Measurements from ENCODE around the gene LCOR. TPM values are rescaled to one million over a fixed set of nuclear protein-coding genes. Genes with fewer than 3 reads are reported as not detected.
"Not testable (repeated sequence)": the region's sequence is repeated elsewhere in the genome, so short reads cannot be mapped to it uniquely, and the experiment has no call there.

The LCOR gene
- polyA plus RNA-seq (ENCODE audit: insufficient read length) = 16.2 TPM

- DNase-seq = peak; percentile 94
Observed at GRCh38 chr10:96831867-96832720, at the start of gene LCOR. TSS of gene LCOR (plus strand) at chr10:96832298. CDS start at chr10:96949058, 116,760 bp downstream.

DNA sequence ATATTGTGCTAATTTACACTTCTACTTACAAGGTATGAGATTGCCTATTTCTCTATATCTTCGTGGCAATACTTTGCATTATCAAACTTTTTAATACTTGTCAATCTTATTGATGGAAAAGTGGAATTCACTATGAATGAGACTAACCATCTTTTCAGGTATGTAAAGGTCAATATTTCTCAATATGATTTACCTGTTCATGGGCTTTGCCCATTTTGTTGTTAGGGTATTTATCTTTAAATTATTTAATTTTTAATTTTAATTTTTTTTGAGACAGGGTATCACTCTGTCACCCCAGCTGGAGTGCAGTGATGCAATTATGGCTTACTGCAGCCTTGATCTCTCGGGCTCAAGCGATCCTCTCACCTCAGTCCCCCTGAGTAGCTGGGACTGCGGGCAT, 47.8 kb upstream of the LCOR start:
- DNase-seq = no peak

DNA sequence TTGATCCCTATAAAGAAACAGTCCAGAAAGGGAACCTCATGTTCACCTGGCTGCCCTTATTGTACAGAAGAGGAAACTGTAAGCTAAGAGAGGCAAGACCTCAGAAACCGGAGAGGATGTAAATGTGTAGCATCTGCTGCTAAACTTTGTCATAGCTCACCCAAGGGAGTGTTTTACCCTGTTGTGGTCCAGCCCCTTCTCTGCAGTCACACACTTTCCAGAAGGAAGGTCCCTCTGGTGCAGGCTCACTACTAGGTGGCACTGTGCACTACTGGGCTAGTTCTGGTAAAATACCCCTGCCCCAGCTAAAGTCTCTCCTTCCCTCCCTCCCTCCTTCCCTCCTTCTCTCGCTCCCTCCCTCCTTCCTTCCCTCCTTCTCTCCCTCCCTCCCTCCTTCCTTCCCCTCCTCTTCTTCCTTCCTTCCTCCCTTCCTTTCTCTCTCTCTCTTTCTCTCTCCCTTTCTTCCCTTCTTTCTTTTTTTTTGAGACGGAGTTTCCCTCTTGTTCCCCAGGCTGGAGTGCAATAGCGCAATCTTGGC, 42.5 kb upstream of the LCOR start:
- DNase-seq = peak; percentile 9

DNA sequence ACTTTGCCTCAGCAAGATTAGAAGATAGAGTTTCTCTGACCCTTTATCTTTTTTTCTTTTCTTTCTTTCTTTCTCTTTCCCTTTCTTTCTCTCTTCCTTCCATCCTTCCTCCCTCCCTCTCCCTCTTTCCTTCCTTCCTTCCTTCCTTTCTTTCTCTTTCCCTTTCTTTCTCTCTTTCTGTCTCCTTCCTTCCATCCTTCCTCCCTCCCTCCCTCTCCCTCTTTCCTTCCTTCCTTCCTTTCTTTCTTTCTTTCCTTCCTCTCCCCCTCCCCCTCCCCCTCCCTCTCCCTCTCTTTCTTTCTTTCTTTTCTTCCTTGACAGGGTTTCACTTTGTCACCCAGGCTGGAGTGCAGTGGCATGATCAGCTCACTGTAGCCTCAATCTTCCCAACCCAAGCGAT, 40.2 kb upstream of the LCOR start:
- DNase-seq = no peak

DNA sequence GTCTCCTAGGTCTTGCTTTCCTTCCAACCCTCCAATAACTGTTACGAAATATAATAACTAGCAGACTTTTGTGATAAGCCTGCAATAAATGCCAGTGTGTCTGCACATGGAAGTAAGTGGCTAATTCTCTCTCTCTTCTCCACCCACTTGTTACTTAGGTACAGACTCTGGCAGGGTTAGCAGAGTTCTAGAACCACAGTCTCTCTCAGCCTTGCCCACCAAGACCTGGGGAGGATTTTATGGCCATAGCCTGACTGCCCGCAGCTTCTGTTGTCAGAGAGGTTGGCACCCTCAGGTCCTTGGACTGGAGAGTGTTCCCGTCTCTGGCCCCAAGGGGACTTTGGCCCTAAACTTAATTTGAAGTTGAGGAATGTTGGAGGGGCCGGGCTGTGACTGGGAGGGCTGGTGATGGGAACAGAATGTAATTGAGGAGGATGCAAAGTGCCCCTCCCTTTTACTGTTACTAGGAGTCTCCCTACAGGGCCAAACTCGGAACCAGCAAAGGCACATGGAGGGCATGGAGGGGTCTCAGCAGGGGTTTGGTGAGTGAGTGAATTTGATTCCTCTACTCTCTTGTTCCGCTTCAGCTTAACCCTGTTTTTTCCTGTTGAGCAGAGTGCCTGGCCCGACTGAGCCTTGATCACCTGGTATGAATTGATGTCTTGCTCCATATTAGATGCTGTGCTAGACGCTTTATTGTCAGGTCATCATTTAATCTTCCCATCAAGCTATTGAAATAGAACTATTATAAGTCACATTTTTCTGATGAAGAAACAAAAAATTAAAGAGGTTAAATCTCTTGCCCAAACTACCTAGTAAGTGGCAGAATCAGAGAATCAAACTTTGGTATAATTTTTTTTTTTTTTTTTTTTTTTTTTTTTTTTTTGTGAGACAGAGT, 37.0 kb upstream of the LCOR start:
- no peak for DNase-seq

- no peak for DNase-seq
Observed at GRCh38 chr10:96797485-96797884, 34.6 kb upstream of the LCOR start.

DNA sequence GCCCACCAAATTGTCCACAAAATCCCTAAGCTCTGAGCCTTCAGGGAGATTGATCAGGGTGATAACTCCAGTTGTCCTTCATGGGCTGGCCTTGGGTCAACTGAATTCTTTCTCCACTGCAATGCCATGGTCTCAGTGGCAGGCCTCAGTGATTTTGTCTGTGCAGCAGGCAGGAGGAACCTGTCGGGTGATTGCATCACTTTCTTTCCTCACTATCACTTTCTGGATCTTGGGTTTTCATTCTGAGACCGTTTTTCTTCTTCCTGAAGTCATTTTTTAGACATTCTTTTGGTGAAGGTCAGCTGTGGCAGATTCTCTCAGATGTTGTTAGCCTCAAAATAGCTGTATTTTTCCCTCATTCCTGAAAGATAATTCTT, 28.8 kb upstream of the LCOR start:
- no peak for DNase-seq

- no peak for DNase-seq
Observed at GRCh38 chr10:96814264-96814663, 17.8 kb upstream of the LCOR start.

- DNase-seq = not testable (repeated sequence)
Observed at GRCh38 chr10:96818971-96819370, 13.1 kb upstream of the LCOR start.

DNA sequence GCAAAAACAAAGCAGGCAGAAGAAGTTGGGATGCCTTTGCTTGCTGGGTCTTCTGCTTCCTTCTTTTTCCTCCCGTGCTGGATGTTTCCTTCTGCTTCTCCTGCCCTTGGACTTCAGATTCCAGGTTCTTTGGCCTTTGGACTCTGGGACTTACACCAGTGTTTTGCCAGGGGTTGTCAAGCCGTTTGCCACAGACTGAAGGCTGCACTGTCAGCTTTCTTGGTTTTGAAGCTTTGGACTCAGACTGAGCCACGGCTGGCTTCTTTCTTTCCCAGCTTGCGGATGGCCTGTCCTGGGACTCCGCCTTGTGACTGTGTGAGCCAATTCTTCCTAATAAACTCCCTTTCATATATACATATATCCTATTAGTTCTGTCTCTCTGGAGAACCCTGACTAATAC, 11.3 kb upstream of the LCOR start:
- DNase-seq = no peak

- no peak for DNase-seq
Observed at GRCh38 chr10:96826438-96826837, 5.7 kb upstream of the LCOR start.

DNA sequence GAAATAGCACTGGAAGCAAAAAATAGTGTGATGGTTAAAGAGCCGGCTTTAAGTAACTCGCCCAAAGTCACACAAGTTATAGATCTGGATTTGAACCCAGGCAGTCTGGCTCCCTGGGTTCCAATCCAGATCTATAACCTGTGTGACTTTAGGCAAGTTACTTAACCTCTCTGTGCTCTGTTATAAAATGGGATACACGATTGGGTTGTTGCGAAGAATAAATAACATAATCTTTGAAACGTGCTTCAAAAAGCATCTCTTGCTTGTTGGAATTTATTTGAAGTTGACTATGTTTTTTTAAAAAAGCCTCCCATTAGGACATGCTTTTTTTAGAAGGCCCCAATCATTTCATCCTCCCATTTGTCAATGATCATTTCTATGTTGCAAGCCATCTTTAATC, 3.5 kb upstream of the LCOR start:
- DNase-seq = no peak

DNA sequence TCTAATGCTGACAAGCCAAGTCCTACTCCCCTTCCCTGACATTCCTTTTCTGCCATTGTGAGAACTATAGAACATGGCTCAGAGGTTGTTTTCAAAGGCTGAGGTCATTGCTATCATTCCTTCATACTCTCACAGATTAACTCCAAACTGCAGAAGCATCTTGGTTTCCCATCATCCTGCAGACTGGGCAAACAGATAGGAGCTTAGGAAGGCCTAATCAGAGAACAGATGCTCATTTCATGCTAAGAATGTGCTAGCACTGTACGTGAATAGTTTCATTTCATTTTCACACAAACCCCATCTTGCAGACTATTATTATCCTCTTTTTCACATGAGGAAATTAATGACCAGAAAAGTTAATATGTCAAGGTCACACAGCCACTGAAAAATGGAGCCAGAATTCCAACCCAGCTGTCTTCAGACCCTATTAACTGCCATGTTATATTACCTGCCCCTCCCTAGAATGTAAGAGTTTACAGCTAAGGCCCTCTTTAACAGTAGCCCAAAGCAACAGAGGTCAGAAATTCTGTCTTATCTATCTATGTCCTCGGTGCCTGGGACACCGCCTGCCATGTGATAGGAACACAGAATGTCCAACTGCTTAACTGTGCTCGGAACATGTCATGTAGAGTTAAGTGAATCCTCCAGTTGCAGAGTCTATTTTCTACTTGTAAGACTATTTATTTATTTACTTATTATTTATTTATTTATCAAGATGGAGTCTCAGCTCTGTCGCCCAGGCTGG, 2.9 kb upstream of the LCOR start:
- no peak for DNase-seq

DNA sequence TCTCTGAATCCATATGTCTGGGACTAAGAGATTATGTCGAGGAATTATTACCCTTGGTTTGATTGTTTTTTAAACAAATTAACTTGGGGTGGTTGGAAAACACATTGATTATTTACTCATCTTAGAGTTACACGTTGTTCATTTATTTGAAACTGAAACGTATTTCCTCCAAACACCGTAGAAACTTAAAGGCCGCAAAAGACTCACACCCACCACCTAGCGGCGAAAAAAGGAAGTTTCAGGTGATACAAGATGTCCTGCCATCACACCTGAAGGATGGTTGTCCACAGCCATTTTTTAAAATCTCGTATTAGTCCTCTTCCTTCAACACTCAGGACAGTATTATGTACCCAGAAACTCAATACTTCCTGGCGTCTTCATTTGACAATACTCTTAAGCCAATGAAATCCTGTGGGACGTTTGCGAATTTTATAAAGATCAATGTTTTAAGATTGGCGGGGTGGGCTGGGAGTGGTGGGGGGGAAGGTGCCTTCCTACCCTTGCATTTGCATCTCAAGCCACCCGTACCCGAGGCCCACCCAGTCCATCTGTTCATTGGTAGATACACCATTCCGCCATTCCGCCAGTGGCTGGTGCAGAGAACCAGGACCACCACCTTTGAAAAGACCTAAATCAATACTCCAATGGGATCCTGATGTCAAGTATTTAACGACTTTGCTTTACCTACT, 1.4 kb upstream of the LCOR start:
- peak; percentile 61 for DNase-seq

- DNase-seq = no peak
Observed at GRCh38 chr10:96831200-96831866, 765 bp upstream of the LCOR start.

- peak; percentile 92 for DNase-seq
Observed at GRCh38 chr10:96832721-96833219, 672 bp downstream of the LCOR start.

DNA sequence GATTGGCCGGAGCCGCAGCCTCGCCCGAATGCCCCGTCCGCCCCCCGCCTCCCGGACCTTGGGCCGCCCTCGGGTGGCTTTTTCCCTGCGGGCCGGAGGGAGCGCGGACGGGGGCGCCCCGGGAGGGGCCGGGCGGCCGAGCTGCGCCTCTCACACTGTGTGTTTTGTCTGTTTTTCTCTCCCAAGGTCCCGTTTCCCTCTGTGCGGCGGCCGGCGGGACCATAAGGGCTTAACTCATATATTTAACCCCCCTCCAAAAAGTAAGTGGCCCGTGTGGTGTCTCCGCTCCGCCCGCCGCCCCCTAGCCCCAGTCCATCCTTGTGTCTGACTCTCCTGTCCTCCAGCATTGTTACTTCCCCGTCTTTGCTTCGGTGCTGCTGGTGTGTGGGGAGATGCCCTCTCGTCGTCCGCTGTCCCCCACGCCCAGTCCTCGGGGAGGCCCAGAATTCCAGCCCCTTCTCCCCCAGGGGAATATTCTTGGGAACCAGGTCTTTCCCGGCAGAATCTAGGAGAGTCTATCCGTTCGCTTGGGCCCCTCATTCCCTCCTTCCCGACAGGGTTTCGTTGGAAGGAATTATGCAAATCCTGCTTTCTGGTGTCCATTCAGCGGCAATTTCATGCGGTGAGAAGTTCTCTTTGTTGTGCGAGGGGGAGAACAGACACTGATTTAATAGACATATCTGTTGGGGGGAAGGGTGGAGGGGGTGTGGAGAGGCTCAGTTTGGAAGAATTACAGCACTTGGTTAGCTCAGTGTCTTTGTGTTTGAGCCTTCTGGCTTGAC, 1.3 kb downstream of the LCOR start:
- DNase-seq = peak; percentile 22

DNA sequence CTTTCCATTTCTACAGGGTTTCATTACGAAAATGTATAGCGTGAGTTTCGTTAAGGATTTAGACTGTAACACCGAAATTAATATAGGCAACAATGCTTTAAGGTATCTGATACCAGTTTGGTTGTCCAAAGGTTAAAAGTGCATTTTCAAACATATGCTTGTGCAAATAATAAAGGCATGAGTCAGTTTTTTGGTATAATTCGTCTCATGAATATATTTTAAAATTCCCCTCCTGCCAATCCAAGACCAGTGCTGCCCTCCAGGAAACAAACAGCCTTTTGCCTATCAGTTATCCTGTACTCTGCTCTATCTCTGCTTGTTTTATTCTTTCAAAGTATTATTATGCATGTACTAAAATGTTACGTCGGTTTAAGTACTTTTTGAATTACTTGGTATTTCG, 2.0 kb downstream of the LCOR start:
- DNase-seq = no peak

DNA sequence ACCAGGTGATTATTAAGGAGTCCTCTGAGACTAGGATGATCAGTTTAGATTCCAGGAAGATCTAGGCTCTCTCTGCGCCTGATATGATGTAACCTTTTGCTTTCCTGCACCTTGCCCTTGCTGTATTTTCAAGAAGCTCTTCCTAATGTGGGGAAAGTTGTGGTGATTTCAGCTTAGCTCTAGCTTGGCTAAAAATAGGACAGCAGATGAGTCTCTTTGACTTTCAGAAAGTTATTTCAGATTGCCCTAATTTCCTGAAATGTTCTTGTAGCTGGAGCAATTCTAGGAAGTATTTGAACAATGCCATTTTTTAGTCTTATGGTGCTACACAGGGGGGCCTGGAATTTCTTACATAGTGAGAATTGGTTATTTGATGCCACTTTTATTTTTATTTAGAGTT, 3.8 kb downstream of the LCOR start:
- DNase-seq = no peak

DNA sequence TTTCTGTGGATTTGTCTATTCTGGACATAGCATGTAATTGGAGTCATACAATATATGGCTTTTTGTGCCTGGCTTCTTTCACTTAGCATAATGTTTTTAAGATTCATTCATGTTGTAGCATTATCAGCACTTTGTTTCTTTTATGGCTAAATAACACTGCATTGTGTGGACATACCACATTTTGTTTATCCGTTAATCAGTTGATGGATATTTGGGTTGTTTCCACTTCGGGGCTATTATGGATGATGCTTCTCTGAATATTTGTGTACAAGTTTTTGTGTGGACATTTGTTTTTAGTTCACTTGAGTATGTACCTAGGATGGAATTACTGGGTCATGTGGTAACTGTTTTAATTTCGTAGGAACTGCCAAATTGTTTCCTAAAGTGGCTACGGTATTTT, 6.4 kb downstream of the LCOR start:
- no peak for DNase-seq

Data from hindlimb muscle (tissue), 1 donor.